Measurements from ENCODE around the gene TSPAN33. TPM values are rescaled to one million over a fixed set of nuclear protein-coding genes. Genes with fewer than 3 reads are reported as not detected.
A peak's percentile ranks its signal among the peaks of the same experiment; 100 is the strongest.

TSPAN33 gene
- total RNA-seq, 1 donor from 2014 or later, result 14.3 TPM

DNA sequence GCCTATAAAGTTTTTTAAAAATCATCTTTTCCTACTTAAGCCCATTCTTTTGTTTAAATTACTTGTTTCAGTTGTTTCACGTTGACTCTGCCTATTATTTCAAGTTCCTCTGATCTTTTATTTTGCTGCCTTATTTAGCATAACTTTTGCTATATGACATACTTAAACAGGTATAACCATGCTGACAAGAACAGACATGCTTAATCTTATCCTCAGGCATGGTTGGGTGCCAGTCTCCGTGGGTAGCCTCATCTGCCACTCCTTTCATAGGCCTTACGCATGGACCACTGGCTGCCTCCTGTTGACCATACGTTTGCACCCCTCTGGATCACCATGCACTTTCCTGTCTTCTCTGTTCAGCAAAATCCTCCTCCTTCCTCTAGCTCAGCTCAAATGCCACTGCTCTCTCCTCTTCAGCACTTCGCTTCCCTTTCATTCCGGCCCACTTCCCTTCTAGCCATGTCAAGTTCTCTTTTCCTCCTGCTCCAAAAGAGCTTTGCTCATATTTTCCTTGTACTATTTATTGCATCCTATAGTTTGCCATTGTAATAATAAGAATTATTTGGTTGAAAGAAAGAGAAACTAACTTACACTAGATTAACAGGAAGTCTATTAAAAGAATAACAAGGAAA is 10.0 kb upstream of the TSPAN33 start:
- no peak overlapping the region for H3K4me3 ChIP-seq (ENCODE audit: low read depth, low read length)
- DNase-seq (ENCODE audit: low read depth), result no peak
- TF ChIP-seq CTCF (conservative IDR thresholded peaks at IDR 0.05; ENCODE audit: low read depth, low read length), result no peak

- H3K4me3 ChIP-seq (ENCODE audit: low read depth, low read length), result no peak overlapping the region
- DNase-seq (ENCODE audit: low read depth), result no peak
- no peak for TF ChIP-seq CTCF (conservative IDR thresholded peaks at IDR 0.05; ENCODE audit: low read depth, low read length)
Measured at GRCh38 chr7:129136887-129137642, 7.4 kb upstream of the TSPAN33 start.

DNA sequence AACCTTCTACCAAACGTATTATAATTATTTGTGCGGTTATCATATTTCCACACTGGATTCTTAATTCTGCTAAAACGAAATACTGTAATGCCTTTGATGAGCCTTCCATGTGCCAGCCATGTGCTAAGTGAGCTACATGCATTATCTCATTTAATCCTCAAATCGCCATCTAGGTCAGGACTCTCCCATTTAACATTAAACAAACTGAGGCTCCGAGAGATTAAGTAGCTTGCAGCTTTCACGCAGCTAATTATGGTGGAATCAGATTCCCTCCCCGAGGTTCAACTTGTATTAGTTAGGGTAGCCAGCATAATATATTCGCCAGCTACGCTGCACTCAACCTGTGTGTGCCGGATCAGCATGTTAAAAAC is 798 bp upstream of the TSPAN33 start:
- TF ChIP-seq CTCF (conservative IDR thresholded peaks at IDR 0.05; ENCODE audit: low read depth, low read length), result no peak
- H3K4me3 ChIP-seq (ENCODE audit: low read depth, low read length), result peak overlapping the region; percentile 79
- no peak for DNase-seq (ENCODE audit: low read depth)

DNA sequence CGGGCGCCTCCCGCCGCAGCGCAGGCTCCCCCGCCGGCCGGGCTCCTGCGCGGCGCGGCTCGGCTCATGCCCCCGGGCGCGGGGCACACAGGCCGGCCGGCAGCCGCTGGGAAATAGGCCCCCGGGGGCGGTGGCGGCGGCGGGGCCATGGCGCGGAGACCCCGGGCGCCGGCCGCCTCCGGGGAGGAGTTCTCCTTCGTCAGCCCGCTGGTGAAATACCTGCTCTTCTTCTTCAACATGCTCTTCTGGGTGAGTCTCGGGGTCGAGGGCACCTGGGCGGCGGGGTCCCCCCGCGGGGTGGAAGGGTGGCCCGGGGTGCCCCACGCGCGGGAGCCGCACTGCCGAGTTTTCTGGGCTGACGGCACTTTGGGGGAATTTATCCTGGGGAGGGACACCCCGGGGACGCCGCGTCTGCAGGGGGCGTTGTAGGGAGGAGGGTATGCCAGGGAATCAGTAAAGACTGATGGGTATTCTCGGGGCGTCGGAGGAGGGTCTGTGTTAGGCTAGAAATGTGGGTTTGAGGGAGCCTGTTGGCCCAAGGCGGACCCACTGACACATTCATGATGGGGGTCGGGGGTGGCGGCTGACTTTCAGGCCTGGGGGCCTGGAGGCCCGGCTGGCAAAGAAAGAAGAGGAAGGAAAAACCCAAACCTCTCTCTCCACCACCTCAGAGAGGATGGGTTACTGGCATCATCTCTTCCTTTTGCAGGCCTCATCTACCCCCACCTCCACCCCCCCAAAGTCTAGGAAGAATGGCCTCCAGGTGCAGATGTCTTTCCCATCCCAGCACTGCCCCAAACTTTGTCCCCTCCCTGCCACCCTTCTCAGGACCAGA is 544 bp downstream of the TSPAN33 start:
- DNase-seq (ENCODE audit: low read depth), result no peak
- peak overlapping the region; percentile 79 for H3K4me3 ChIP-seq (ENCODE audit: low read depth, low read length)
- TF ChIP-seq CTCF (conservative IDR thresholded peaks at IDR 0.05; ENCODE audit: low read depth, low read length), result peak; percentile 50

DNA sequence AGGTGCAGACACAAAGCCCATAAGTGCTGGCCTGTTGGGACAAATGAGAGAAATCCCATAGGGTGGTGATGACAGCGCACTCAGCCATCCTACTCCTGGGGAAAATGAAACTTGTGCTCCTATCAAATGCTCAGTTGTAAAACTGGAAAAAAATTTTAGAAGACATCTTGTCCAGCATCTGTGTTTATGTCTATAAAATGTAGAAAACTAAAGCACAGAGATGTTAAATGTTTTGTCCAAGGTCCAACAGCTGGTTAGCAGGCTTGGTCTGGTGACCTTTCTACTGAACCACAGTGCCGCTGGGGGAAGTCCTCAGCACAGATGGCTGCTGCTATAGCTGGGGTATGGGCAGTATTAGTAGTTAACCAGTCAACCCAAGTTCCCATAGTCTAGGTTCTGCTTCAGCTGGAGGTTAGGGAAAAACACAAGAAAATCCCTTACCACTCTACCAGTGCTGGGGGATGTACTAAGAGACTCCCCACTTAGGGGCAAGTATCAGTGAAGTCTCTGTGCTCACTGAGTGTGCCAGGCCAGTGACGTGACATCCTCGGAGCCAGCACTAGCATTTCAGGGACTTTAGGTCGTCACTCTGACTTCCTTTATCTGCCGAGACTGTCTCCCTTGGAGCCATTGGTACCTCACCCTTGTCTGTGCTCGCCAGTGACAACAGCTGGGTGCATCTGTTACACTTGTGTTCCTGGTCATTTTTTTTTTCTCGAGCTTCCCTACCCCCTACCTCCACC is 1.9 kb downstream of the TSPAN33 start:
- no peak for DNase-seq (ENCODE audit: low read depth)

More for the DNA sequence above, 1.9 kb downstream of the TSPAN33 start:
- H3K4me3 ChIP-seq (ENCODE audit: low read depth, low read length), result peak overlapping the region; percentile 79
- no peak for TF ChIP-seq CTCF (conservative IDR thresholded peaks at IDR 0.05; ENCODE audit: low read depth, low read length)
